Neuronal stem cell (in vitro differentiated cells): ENCODE data around the gene SEMA3F.
"Not testable (repeated sequence)": the region's sequence is repeated elsewhere in the genome, so short reads cannot be mapped to it uniquely, and the experiment has no call there.

ENCODE experiments used
- DNase-seq: peaks from one replicate; pipeline ENCODE4 v3.0.0-alpha.2; 2013; ENCODE audit warnings: low spot score
- H2AFZ ChIP-seq: one replicate; pipeline ENCODE4 v1.6.1; 2013; ENCODE audit warnings: mild to moderate bottlenecking, low read length, inconsistent platforms
- H2AK5ac ChIP-seq: 2 replicates; pipeline ENCODE4 v1.6.1; 2013; ENCODE audit warnings: low read depth, mild to moderate bottlenecking, inconsistent platforms, low read length, moderate library complexity, mixed read lengths
- H2BK120ac ChIP-seq: 2 replicates; pipeline ENCODE4 v1.6.1; 2013; ENCODE audit warnings: low read depth, mild to moderate bottlenecking, inconsistent platforms, low read length, moderate library complexity, mixed read lengths
- H2BK12ac ChIP-seq: one replicate; pipeline ENCODE4 v1.6.1; 2013; ENCODE audit warnings: low read length, inconsistent platforms
- H2BK15ac ChIP-seq: 2 replicates; pipeline ENCODE4 v1.6.1; 2013; ENCODE audit warnings: mild to moderate bottlenecking, low read length, inconsistent platforms, mixed read lengths
- H2BK5ac ChIP-seq: one replicate; pipeline ENCODE4 v1.6.1; 2013; ENCODE audit warnings: inconsistent platforms, mild to moderate bottlenecking, low read length, moderate library complexity
- H3K14ac ChIP-seq: one replicate; pipeline ENCODE4 v1.6.1; 2013; ENCODE audit warnings: low read length, inconsistent platforms
- H3K18ac ChIP-seq: 2 replicates; pipeline ENCODE4 v1.6.1; 2013; ENCODE audit warnings: low read length, inconsistent platforms
- H3K23ac ChIP-seq: 2 replicates; pipeline ENCODE4 v1.6.1; 2013; ENCODE audit warnings: low read depth, mild to moderate bottlenecking, mixed read lengths, low read length, inconsistent platforms; ENCODE audit not compliant: poor library complexity
- H3K27ac ChIP-seq: replicated peaks from 3 replicates; pipeline ENCODE4 v1.5.1; 2013; ENCODE audit warnings: low read length, inconsistent platforms
- H3K27me3 ChIP-seq, 3 experiments: 2 replicates each; pipeline ENCODE4 v1.6.1; 2013; ENCODE audit warnings: low read length in 3 of 3, mild to moderate bottlenecking in 2 of 3, inconsistent platforms in 1 of 3, low read depth in 1 of 3, mixed read lengths in 1 of 3, moderate library complexity in 1 of 3; ENCODE audit not compliant: control insufficient read depth in 3 of 3, insufficient read depth in 3 of 3
- H3K36me3 ChIP-seq, 2 donors: replicated peaks in 1 of 2; 2 replicates each; pipeline ENCODE4 v1.6.1; 2013; ENCODE audit warnings: low read length in 2 of 2; ENCODE audit not compliant: control insufficient read depth in 2 of 2, insufficient read depth in 2 of 2
- H3K4ac ChIP-seq: 2 replicates; pipeline ENCODE4 v1.6.1; 2013; ENCODE audit warnings: inconsistent platforms, mild to moderate bottlenecking, low read length, moderate library complexity
- H3K4me1 ChIP-seq, 2 donors: 1 replicate in 1 of 2; 2 replicates in 1 of 2; pipeline ENCODE4 v1.6.1; 2013; ENCODE audit warnings: low read length in 2 of 2, low read depth in 1 of 2; ENCODE audit not compliant: control insufficient read depth in 2 of 2, insufficient read depth in 1 of 2
- H3K4me2 ChIP-seq: one replicate; pipeline ENCODE4 v1.6.1; 2013; ENCODE audit warnings: mild to moderate bottlenecking, low read length, inconsistent platforms; ENCODE audit not compliant: insufficient read depth, poor library complexity, severe bottlenecking
- H3K4me3 ChIP-seq, 2 donors: 2 replicates each; pipeline ENCODE4 v1.5.1; 2013; ENCODE audit warnings: low read length in 2 of 2, mild to moderate bottlenecking in 2 of 2, inconsistent platforms in 1 of 2, moderate library complexity in 1 of 2
- H3K79me1 ChIP-seq: one replicate; pipeline ENCODE4 v1.6.1; 2013; ENCODE audit warnings: low read depth, mild to moderate bottlenecking, inconsistent platforms, low read length, moderate library complexity
- H3K9ac ChIP-seq: one replicate; pipeline ENCODE4 v1.6.1; 2013; ENCODE audit warnings: mild to moderate bottlenecking, low read depth, low read length, inconsistent platforms; ENCODE audit not compliant: poor library complexity
- H3K9me3 ChIP-seq, 2 donors: replicated peaks in 1 of 2; 2 replicates each; pipeline versions ENCODE3 to v1.6.1; 2013; ENCODE audit warnings: low read length in 2 of 2, mild to moderate bottlenecking in 2 of 2, inconsistent platforms in 1 of 2, low read depth in 1 of 2, mixed read lengths in 1 of 2, moderate library complexity in 1 of 2; ENCODE audit not compliant: control insufficient read depth in 2 of 2, insufficient read depth in 1 of 2
- H4K8ac ChIP-seq: one replicate; pipeline ENCODE4 v1.6.1; 2013; ENCODE audit warnings: low read depth, mild to moderate bottlenecking, inconsistent platforms, low read length, moderate library complexity
- H4K91ac ChIP-seq: one replicate; pipeline ENCODE4 v1.6.1; 2013; ENCODE audit warnings: low read length, low read depth, mild to moderate bottlenecking, inconsistent platforms; ENCODE audit not compliant: poor library complexity
- WGBS, 2 donors: extraction: QIAGEN DNeasy Blood & Tissue Kit; methylation state at CpG; one replicate each; pipeline ENCODE4 v1.1.7; 2013; ENCODE audit warnings: missing lambda C conversion rate in 2 of 2, mixed read lengths in 1 of 2; ENCODE audit not compliant: insufficient read length in 2 of 2, insufficient replicate concordance in 1 of 2; ENCODE audit errors: extremely low coverage in 2 of 2; 5-methylcytosine and 5-hydroxymethylcytosine counted together

SEMA3F gene

DNA sequence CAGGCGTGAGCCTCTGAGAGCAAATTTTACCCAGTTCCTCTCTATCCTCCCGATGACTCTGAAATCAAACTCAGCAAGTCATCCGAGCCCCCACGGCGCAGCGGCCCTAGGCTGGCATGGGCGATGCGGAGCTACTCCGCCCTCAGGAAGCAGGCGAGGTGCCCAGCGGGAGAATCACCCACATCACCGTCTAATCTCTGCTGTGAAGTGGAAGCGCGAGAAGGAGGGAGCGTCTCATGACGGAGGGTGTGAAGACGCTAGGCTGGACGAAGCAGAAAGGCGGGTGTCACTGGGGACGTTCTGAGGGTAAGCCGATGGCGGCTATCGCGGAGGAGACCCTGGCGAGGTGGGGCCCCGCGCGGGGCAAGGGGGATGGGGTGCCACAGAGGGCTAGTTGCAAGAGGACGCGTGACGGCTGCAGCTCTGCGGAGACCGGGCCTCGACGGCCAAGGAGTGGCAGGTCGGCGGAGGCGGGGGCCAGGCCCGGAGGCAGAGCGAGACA is 71.8 kb downstream of the SEMA3F start:
- Histone ChIP-seq H2BK120ac (peak overlapping the region; percentile 77), H3K36me3 (no peaks in the 10 kb centered on the region), H3K4ac (peak overlapping the region; percentile 95), H3K4me2 (peak overlapping the region; percentile 90), H2AK5ac (peak overlapping the region; percentile 38), H3K4me3 (peak overlapping the region; percentile 32 to 70), H3K18ac (peak overlapping the region; percentile 96), H3K27me3 (peaks cover 0 to 12% (median 6%) of the 10 kb centered on the region in 3 experiments), H3K23ac (peak overlapping the region; percentile 94), H3K14ac (no peak overlapping the region), H3K79me1 (peaks cover 4% of the 10 kb centered on the region), H2BK5ac (peak overlapping the region; percentile 97), H4K8ac (peak overlapping the region; percentile 29), H2BK12ac (peak overlapping the region; percentile 95), H4K91ac (no peak overlapping the region), H3K9me3 (no peaks in the 10 kb centered on the region), H2BK15ac (peak overlapping the region; percentile 99), H2AFZ (peak overlapping the region; percentile 92), H3K27ac (no peak overlapping the region), H3K9ac (peak overlapping the region; percentile 91), H3K4me1 (peaks cover 17 to 28% of the 10 kb centered on the region in 2 donors)
- WGBS, 2 donors, result no CpG with 5 or more reads among the region's 40 CpGs
- no peak for DNase-seq

DNA sequence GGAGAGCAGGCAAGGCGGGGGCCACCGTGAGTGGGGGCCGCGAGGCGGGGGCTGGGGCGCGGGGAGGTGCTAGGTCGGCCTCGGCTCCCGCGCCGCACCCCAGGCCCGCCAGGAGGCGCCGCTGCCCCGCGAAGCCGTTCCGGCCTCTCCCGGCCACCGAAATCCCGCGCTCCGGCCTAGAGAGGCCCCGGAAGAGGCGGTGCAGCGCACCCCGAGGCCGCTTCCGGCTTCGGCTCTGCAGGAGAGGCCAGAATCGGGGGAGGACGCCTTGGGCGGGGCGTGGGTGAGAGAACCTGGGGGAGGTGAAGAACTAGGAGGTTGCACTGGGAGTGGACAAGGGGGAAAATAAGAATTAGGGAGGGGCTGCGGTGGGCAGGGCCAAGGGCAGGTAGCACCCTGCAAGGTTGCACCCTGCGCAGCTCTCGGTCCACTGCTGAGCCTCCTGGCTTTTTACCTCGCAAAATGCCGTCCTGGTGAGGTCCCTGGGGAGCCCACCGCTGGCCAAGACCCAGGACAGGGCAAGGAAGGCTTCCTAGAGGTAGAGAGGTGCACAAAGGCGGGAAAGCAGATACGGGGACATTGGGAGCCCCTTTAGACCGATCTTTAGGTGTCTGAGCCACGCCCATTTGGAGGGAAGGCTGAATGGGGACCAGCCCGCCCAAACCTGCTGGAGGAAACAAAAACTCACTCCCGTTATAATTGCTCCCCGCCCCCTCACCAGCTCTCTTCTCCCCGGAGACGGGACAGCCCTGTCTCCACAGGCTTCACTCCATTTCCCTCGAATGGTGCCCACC is 72.5 kb downstream of the SEMA3F start:
- Histone ChIP-seq H3K79me1 (peaks cover 4% of the 10 kb centered on the region), H3K9ac (peak overlapping the region; percentile 94), H3K14ac (no peak overlapping the region), H3K9me3 (no peaks in the 10 kb centered on the region), H3K36me3 (no peaks in the 10 kb centered on the region), H3K4me3 (peak overlapping the region; percentile 88), H3K4me2 (peak overlapping the region; percentile 90), H2BK15ac (peak overlapping the region; percentile 99), H3K23ac (peak overlapping the region; percentile 94), H3K4ac (peak overlapping the region; percentile 96), H3K18ac (peak overlapping the region; percentile 100), H2BK120ac (peak overlapping the region; percentile 96), H3K4me1 (peaks cover 17 to 31% of the 10 kb centered on the region in 2 donors), H2AK5ac (peak overlapping the region; percentile 100), H4K91ac (peak overlapping the region; percentile 87), H3K27me3 (peaks cover 0 to 12% (median 6%) of the 10 kb centered on the region in 3 experiments), H4K8ac (peak overlapping the region; percentile 86), H2AFZ (peak overlapping the region; percentile 92), H2BK12ac (peak overlapping the region; percentile 95), H3K27ac (peak overlapping the region; percentile 98), H2BK5ac (peak overlapping the region; percentile 99)
- peak; percentile 89 for DNase-seq
- no CpG with 5 or more reads among the region's 51 CpGs for WGBS, 2 donors

DNA sequence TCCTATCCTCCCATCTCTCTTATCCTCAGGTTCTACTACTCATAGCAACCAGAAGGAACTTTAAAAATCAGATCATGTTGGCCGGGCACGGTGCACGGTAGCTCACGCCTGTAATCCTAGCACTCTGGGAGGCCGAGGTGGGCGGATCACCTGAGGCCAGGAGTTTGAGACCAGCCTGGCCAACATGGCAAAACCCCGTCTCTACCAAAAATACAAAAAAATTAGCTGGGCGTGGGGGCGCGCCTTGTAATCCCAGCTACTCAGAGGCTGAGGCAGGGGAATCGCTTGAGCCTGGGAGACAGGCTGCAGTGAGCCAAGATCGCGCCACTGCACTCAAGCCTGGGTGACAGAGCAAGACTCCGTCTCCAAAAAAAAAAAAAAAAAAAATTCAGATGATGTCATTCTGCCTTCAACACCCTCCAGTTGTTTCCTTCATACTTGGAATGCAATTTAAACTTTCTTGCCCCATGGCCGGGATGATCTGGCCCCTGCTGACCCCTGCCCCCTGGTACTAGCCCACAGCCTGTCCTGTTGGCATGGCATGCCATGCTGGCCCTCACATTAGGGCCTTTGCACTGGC is 73.2 kb downstream of the SEMA3F start:
- Histone ChIP-seq H3K4ac (peak overlapping the region; percentile 5), H3K27me3 (peaks cover 0 to 12% (median 6%) of the 10 kb centered on the region in 3 experiments), H3K4me2 (peak overlapping the region; percentile 83), H2BK15ac (peak overlapping the region; percentile 2), H3K9ac (peak overlapping the region; percentile 71), H2BK12ac (peak overlapping the region; percentile 99), H3K4me1 (peaks cover 23 to 38% of the 10 kb centered on the region in 2 donors), H2BK5ac (peak overlapping the region; percentile 99), H3K4me3 (peak overlapping the region; percentile 88), H3K23ac (peak overlapping the region; percentile 8), H2AK5ac (peak overlapping the region; percentile 99), H2AFZ (peak overlapping the region; percentile 88), H3K27ac (peak overlapping the region; percentile 98), H3K18ac (peak overlapping the region; percentile 100)
- not testable (repeated sequence) for H4K8ac ChIP-seq, H3K14ac ChIP-seq, DNase-seq, H3K36me3 ChIP-seq, H3K79me1 ChIP-seq, H4K91ac ChIP-seq, H3K9me3 ChIP-seq, H2BK120ac ChIP-seq
- no CpG with 5 or more reads among the region's 15 CpGs for WGBS, 2 donors

- H3K4me2 ChIP-seq, result no peak overlapping the region
- peak overlapping the region; percentile 93 for H2BK15ac ChIP-seq
- no peak overlapping the region for H2BK12ac ChIP-seq
- peaks cover 27 to 41% of the 10 kb centered on the region in 2 donors for H3K4me1 ChIP-seq
- peaks cover 0 to 7% (median 6%) of the 10 kb centered on the region in 3 experiments for H3K27me3 ChIP-seq
- WGBS, 2 donors, result no CpG with 5 or more reads among the region's 3 CpGs
- no peak for DNase-seq
- no peak overlapping the region for H2AFZ ChIP-seq
- H3K23ac ChIP-seq, result no peak overlapping the region
- H3K79me1 ChIP-seq, result peaks cover 4% of the 10 kb centered on the region
- H3K27ac ChIP-seq, result no peak overlapping the region
- peak overlapping the region; percentile 52 for H2BK120ac ChIP-seq
- H3K9me3 ChIP-seq, result no peaks in the 10 kb centered on the region
- peak overlapping the region; percentile 15 for H4K91ac ChIP-seq
- no peak overlapping the region for H3K4me3 ChIP-seq
- H3K18ac ChIP-seq, result no peak overlapping the region
- H2AK5ac ChIP-seq, result peak overlapping the region; percentile 99
- H3K9ac ChIP-seq, result no peak overlapping the region
- H4K8ac ChIP-seq, result no peak overlapping the region
- H3K14ac ChIP-seq, result no peak overlapping the region
- no peaks in the 10 kb centered on the region for H3K36me3 ChIP-seq
- peak overlapping the region; percentile 99 for H2BK5ac ChIP-seq
- H3K4ac ChIP-seq, result no peak overlapping the region
Measured at GRCh38 chr3:50229490-50229889, 74.4 kb downstream of the SEMA3F start.
